GM21381 (cell line): ENCODE results near the gene HAT1.

Source experiments
- ATAC-seq: cut with Tn5 transposase; IDR thresholded peaks from one replicate; pipeline ENCODE4 v1.9.1; 2021; ENCODE audit warnings: mild to moderate bottlenecking, moderate library complexity; ENCODE audit not compliant: unreplicated experiment

HAT1 gene

GRCh38 chr2:171913517-171913916 lies 8.7 kb upstream of the HAT1 start:
- ATAC-seq, result no peak

GRCh38 chr2:171919453-171919852 lies 2.8 kb upstream of the HAT1 start:
- no peak for ATAC-seq

- no peak for ATAC-seq
Measured at GRCh38 chr2:171921970-171922229, 361 bp upstream of the HAT1 start.

- no peak for ATAC-seq
Measured at GRCh38 chr2:171923206-171923605, 945 bp downstream of the HAT1 start.

- ATAC-seq, result no peak
Measured at GRCh38 chr2:171924170-171924942, 2.1 kb downstream of the HAT1 start.

- ATAC-seq, result no peak
Measured at GRCh38 chr2:171930385-171930784, 8.1 kb downstream of the HAT1 start.

- ATAC-seq, result no peak
Measured at GRCh38 chr2:171939058-171939742, 16.9 kb downstream of the HAT1 start.

- no peak for ATAC-seq
Measured at GRCh38 chr2:171939743-171940071, 17.4 kb downstream of the HAT1 start.

- ATAC-seq, result no peak
Measured at GRCh38 chr2:171941316-171941699, 19.0 kb downstream of the HAT1 start.

GRCh38 chr2:171943869-171944268 lies 21.6 kb downstream of the HAT1 start:
- no peak for ATAC-seq

- no peak for ATAC-seq
Measured at GRCh38 chr2:171952276-171952675, 30.0 kb downstream of the HAT1 start.

- no peak for ATAC-seq
Measured at GRCh38 chr2:171952748-171953147, 30.5 kb downstream of the HAT1 start.

- no peak for ATAC-seq
Measured at GRCh38 chr2:171956135-171956825, 34.0 kb downstream of the HAT1 start.

GRCh38 chr2:171957061-171957460 lies 34.8 kb downstream of the HAT1 start:
- ATAC-seq, result no peak

- ATAC-seq, result no peak
Measured at GRCh38 chr2:171958475-171958874, 36.2 kb downstream of the HAT1 start.

- no peak for ATAC-seq
Measured at GRCh38 chr2:171959998-171960397, 37.7 kb downstream of the HAT1 start.

GRCh38 chr2:171960570-171960969 lies 38.3 kb downstream of the HAT1 start:
- no peak for ATAC-seq

GRCh38 chr2:171963198-171963597 lies 40.9 kb downstream of the HAT1 start:
- no peak for ATAC-seq

- no peak for ATAC-seq
Measured at GRCh38 chr2:171964308-171964707, 42.0 kb downstream of the HAT1 start.

- no peak for ATAC-seq
Measured at GRCh38 chr2:171965238-171965637, 43.0 kb downstream of the HAT1 start.

- no peak for ATAC-seq
Measured at GRCh38 chr2:171965661-171966060, 43.4 kb downstream of the HAT1 start.

- no peak for ATAC-seq
Measured at GRCh38 chr2:171966235-171966634, 44.0 kb downstream of the HAT1 start.
